Measurements from ENCODE around the gene NKPD1.
A peak's percentile ranks its signal among the peaks of the same experiment; 100 is the strongest.

The NKPD1 gene

DNA sequence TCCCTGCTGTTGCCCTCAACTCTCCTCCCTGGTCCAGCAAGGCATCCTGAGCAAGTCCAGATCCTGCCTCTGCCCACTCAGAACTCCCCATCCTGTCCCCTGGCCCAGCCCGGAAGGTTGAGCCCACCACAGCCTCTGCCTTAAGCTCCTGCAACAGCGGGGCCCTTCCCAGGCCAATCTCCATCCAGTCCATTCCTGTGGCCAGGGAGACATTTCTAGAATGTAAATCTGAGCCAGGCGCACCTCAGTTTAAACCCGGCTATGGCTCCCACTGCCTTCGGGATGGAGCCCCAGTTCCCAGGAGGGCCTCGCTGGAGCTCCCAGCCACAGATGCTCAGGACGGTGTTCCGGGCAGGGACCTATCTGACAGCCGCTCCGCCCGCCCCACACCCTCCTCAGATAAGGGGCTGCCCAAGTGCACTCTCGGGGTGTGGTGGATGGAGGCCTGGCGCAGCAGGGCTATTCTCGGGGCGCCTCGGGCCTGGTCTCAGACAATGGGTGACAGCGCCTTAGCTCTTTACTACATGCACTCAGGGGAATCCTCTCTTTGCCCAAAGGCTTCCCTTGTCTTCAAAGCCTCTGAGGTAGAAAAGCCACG is 11.9 kb upstream of the NKPD1 start:
- DNase-seq (ENCODE audit: low read depth): no peak

DNA sequence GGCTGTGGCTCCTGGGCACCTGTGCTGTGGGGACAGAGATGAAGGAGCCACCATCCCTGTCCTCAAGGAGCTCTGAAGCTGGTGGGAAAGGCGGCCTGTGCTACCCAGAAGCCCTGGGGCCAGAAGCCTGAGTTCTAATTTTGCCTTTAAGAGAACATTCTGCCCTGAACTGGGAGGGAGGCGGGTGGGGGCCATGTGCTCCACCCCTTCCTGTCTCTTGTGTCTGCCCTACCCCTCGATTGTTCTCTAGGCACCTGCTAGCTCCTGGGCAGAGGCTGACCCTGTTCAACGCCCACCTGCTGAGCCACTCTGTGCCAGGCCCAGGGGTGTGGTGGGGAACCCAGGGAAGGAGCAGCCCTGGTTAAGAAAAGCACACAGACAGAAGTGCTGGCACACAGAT is 11.4 kb upstream of the NKPD1 start:
- no peak for DNase-seq (ENCODE audit: low read depth)

DNA sequence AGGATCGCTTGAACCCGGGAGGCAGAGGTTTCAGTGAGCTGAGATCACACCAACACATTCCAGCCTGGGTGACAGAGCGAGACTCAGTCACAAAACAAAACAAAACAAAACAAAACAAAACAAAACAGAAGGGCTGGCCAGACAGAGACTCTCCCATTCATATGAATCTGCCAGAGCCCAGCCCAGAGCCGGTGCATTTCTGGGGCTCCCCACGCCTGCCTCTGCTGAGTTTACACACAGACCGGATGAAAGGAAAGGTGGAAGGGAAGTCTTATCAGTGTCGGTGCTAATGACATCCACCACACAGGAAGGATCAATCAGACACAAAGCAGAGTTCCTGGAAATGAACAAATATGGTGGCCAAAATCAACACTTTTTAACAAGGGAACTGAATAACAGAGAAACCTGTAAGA is 10.4 kb upstream of the NKPD1 start:
- DNase-seq (ENCODE audit: low read depth): no peak

- DNase-seq (ENCODE audit: low read depth): no peak
Measured at GRCh38 chr19:45170146-45171106, 9.6 kb upstream of the NKPD1 start.

GRCh38 chr19:45169602-45170001 is 8.8 kb upstream of the NKPD1 start:
- no peak for DNase-seq (ENCODE audit: low read depth)

GRCh38 chr19:45168767-45169351 is 8.1 kb upstream of the NKPD1 start:
- no peak for DNase-seq (ENCODE audit: low read depth)

GRCh38 chr19:45166723-45167252 is 6.0 kb upstream of the NKPD1 start:
- no peak for DNase-seq (ENCODE audit: low read depth)

DNA sequence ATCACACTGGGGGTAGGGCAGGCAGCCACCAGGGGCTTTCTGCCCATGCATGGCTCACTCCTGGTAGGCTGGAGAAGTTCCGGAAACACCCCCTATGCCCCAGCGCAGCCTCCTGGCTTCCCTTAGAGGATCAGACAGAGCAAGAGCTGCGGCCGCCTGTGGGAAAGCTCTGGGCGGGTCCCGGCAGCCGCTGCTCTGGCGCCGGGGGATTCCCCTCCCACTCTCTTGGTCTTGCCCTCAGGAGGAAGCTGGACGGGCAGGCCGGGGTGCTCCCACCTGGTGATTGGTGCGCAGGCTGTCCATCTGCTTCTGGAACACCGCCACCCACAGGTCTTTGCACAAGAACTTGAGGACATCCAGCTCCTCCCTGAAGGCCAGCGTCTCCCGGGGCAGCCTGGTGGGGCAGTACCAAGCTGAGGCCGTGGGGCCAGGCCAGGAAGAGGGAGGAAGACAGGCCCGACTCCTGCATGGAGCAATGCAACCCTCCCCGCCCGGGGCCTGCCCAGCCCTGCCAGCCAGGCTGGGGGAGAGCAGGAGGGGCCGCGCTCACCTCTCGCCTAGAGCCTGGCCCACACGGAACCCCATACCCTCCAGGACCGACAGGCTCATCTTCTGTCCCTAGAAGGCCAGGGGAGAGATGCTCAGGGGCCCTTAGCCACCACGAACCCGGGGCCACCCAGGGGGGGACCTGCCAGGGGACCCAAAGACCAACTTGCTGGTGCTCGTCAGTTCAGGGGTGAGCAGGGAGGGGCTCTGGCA is 4.0 kb upstream of the NKPD1 start:
- peak; percentile 19 for DNase-seq (ENCODE audit: low read depth)

GRCh38 chr19:45163751-45164460 is 3.1 kb upstream of the NKPD1 start:
- DNase-seq (ENCODE audit: low read depth): no peak

DNA sequence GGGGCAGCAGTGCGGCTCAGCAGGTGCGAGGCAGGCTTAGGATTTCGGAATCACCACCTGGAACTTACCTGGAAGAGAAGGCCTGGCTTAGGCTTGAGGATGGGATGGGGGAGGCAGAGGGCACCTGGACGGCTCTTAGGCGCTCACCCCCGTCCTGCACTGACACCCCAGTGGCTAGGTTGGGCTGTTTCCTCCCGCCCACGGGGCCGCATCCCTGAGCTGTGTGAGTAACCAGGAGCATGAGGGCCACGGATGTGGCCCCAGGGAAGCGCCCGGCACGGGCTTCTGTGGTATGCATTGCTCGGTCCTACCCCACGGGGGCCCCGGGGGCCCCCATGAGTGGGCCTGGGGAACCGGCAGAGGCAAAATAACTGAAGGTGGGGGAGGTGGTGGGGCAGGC is 2.4 kb upstream of the NKPD1 start:
- no peak for DNase-seq (ENCODE audit: low read depth)

GRCh38 chr19:45162608-45163143 is 1.9 kb upstream of the NKPD1 start:
- no peak for DNase-seq (ENCODE audit: low read depth)

GRCh38 chr19:45161738-45162607 is 1.2 kb upstream of the NKPD1 start:
- DNase-seq (ENCODE audit: low read depth): no peak

DNA sequence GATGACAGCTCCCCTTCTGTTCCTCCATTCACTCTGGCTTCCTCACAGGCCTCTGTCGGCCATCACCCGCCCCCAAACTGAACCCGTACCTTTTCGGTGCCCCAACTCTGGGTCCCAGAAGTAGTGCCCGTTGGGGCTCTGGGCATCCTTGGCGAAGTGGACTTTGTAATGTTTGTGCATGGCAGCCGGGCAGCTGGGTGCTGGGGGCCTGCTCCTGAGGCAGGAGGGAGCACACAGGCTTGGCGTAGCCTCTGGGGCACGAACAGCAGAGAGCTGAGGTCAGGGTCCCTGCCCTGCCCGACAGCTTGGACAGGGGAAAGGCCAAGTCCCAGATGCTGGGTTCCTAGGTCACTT is 834 bp downstream of the NKPD1 start:
- no peak for DNase-seq (ENCODE audit: low read depth)

- DNase-seq (ENCODE audit: low read depth): no peak
Measured at GRCh38 chr19:45159210-45159970, 1.4 kb downstream of the NKPD1 start.

GRCh38 chr19:45158503-45159209 is 2.1 kb downstream of the NKPD1 start:
- DNase-seq (ENCODE audit: low read depth): no peak

DNA sequence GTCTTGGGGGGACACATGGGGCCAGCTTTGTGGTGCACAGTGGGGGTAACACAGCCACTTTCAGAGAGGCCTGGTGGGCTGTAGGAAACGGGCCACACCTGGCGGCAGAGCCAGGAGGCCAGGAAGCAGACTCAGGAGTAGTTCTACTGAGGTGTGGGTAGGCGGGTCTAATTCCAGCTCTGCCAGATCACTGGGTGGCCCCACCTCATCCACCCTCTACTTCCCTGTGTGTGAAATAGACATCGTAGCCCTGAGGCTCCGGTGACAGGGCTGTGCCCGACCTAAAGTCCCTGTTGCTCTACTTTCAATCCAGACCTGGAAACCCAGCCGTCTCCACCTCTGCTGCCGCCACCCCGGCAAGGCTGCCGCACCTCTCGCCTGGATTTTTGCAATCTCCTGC is 4.0 kb downstream of the NKPD1 start:
- no peak for DNase-seq (ENCODE audit: low read depth)

DNA sequence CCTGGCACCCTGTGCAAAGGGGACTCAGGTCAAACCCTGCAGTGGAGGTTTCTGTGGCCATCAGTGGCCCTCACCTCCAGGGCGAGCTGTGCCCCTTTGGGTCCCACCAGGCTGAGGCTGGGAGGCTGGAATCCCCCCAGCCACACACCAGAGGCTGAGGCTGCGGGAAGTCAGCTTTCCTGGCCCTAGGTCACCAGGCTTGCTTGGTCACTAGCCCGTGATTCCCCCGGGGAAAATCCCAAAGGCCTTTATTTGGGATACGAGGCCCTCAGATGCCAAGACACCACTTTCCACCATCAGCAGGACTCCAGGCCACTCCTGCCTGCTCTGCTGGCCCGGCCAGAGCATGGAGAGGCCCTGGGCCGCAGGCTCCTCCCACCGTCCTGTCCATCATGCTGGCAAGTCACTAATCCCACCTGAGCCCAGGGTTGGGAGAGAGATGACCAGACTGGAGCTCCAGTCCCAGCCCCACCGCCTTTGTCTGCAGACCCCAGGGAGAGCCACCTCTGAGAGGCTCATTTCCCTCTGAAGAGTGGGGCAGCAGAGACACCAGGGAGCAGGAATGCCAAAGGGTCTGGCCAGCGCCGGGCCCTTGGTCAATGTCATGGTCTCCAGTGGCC is 4.7 kb downstream of the NKPD1 start:
- DNase-seq (ENCODE audit: low read depth): no peak

DNA sequence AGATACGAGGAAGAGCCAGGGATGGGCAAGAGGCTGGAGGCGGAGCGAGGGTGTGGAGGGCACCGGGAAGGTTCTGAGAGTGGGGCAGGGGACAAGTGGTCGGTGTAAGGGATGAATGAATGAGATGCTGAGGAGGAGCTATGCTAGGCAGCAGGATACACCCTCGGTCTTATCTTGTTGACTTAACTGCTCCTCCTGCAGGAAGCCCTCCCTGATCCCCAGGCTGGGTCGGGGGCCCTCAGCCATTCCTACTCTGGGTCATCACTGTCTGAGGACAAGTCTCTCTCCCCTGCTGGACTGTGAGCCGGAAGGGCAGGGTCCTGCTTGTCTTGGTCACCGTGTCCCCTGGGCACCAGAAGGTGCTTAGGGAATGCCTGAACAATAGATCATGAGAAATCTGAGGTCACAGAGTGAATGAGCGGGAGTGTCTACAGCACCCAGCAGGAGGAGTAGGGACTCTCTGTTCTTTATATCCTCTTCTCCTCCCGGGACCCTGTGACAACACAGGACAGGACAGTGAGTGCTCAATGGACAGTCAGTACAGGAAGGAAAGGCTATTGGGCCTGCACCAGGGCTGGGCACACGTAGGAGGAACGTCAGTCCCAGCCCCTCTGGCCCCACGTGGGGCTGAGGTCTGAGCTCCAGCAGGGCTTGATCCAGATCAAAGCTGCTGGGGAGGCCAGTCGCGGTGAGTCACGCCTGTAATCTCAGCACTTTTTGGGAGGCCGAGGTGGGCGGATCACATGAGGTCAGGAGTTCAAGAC is 6.5 kb downstream of the NKPD1 start:
- no peak for DNase-seq (ENCODE audit: low read depth)
